Measurements from ENCODE around the gene AFF1. TPM values are rescaled to one million over a fixed set of nuclear protein-coding genes. Genes with fewer than 3 reads are reported as not detected.

AFF1 gene
- total and polyA plus RNA-seq, 4 donors: 7.2 to 42.8 (median 21.5) TPM

DNA sequence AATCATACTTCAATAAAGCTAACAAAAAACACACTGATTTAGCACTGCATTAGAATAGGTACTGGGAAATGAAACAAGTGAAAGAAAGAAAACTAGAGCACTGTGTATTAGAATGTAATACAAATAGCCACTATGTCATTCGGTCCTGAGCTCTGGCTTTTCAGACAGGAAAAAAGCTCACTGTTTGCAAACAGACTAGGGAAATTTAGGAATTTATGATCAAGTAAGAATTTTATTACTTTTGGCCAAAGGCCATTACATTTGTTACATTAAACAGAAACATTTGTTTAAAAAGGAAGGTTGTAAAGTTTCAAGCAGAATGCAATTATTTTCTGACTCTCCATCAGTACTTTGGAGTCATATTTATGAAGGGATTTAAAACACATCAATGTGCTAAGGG is 216.9 kb downstream of the AFF1 start:
- Histone ChIP-seq H3K36me3 (ENCODE audit: control insufficient read depth in 4 of 4, insufficient read depth in 3 of 4, low read depth in 1 of 4, low read length in 3 of 4) (no peaks in the 10 kb centered on the region), H3K9me3 (ENCODE audit: control insufficient read depth in 4 of 4, low read length in 3 of 4) (no peaks in the 10 kb centered on the region), H3K4me3 (ENCODE audit: low read depth in 1 of 3, low read length in 3 of 3) (no peak overlapping the region), H3K27ac (ENCODE audit: low read depth in 1 of 2, low read length in 2 of 2) (no peak overlapping the region), H3K9ac (ENCODE audit: low read depth in 1 of 2, low read length in 2 of 2) (no peak overlapping the region), H3K4me1 (ENCODE audit: control insufficient read depth in 4 of 4, insufficient read depth in 4 of 4, low read length in 3 of 4) (peaks cover 0 to 5% (median 0%) of the 10 kb centered on the region in 4 donors), H3K27me3 (ENCODE audit: control insufficient read depth in 4 of 4, insufficient read depth in 4 of 4, low read length in 3 of 4) (no peaks in the 10 kb centered on the region)
- no peak for TF ChIP-seq TAF1 (conservative IDR thresholded peaks at IDR 0.05)
- no peak for TF ChIP-seq RXRA (IDR thresholded peaks at IDR 0.05)
- no peak for TF ChIP-seq EGR1 (IDR thresholded peaks at IDR 0.05; ENCODE audit: low read depth in 2 of 2)
- no peak for TF ChIP-seq GABPA (IDR thresholded peaks at IDR 0.05 in 1 of 2, conservative IDR thresholded peaks at IDR 0.05 in 1 of 2)
- TF ChIP-seq, protein P1, sequence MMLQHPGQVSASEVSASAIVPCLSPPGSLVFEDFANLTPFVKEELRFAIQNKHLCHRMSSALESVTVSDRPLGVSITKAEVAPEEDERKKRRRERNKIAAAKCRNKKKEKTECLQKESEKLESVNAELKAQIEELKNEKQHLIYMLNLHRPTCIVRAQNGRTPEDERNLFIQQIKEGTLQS (IDR thresholded peaks at IDR 0.05): no peak
- no peak for TF ChIP-seq FOXA2 (IDR thresholded peaks at IDR 0.05)
- TF ChIP-seq FOXA1 (IDR thresholded peaks at IDR 0.05): no peak
- TF ChIP-seq, protein P2, sequence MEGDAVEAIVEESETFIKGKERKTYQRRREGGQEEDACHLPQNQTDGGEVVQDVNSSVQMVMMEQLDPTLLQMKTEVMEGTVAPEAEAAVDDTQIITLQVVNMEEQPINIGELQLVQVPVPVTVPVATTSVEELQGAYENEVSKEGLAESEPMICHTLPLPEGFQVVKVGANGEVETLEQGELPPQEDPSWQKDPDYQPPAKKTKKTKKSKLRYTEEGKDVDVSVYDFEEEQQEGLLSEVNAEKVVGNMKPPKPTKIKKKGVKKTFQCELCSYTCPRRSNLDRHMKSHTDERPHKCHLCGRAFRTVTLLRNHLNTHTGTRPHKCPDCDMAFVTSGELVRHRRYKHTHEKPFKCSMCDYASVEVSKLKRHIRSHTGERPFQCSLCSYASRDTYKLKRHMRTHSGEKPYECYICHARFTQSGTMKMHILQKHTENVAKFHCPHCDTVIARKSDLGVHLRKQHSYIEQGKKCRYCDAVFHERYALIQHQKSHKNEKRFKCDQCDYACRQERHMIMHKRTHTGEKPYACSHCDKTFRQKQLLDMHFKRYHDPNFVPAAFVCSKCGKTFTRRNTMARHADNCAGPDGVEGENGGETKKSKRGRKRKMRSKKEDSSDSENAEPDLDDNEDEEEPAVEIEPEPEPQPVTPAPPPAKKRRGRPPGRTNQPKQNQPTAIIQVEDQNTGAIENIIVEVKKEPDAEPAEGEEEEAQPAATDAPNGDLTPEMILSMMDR (IDR thresholded peaks at IDR 0.05; ENCODE audit: low read depth, low read length, missing input control): no peak
- no peak for TF ChIP-seq NR2F2 (IDR thresholded peaks at IDR 0.05)
- no peak for TF ChIP-seq RAD21 (IDR thresholded peaks at IDR 0.05)
- no peak for TF ChIP-seq HNF4A (conservative IDR thresholded peaks at IDR 0.05)
- TF ChIP-seq, protein P3, sequence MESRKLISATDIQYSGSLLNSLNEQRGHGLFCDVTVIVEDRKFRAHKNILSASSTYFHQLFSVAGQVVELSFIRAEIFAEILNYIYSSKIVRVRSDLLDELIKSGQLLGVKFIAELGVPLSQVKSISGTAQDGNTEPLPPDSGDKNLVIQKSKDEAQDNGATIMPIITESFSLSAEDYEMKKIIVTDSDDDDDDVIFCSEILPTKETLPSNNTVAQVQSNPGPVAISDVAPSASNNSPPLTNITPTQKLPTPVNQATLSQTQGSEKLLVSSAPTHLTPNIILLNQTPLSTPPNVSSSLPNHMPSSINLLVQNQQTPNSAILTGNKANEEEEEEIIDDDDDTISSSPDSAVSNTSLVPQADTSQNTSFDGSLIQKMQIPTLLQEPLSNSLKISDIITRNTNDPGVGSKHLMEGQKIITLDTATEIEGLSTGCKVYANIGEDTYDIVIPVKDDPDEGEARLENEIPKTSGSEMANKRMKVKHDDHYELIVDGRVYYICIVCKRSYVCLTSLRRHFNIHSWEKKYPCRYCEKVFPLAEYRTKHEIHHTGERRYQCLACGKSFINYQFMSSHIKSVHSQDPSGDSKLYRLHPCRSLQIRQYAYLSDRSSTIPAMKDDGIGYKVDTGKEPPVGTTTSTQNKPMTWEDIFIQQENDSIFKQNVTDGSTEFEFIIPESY (IDR thresholded peaks at IDR 0.05): no peak
- TF ChIP-seq HNF4G (IDR thresholded peaks at IDR 0.05): no peak
- TF ChIP-seq JUND (IDR thresholded peaks at IDR 0.05): no peak
- TF ChIP-seq, protein P4, sequence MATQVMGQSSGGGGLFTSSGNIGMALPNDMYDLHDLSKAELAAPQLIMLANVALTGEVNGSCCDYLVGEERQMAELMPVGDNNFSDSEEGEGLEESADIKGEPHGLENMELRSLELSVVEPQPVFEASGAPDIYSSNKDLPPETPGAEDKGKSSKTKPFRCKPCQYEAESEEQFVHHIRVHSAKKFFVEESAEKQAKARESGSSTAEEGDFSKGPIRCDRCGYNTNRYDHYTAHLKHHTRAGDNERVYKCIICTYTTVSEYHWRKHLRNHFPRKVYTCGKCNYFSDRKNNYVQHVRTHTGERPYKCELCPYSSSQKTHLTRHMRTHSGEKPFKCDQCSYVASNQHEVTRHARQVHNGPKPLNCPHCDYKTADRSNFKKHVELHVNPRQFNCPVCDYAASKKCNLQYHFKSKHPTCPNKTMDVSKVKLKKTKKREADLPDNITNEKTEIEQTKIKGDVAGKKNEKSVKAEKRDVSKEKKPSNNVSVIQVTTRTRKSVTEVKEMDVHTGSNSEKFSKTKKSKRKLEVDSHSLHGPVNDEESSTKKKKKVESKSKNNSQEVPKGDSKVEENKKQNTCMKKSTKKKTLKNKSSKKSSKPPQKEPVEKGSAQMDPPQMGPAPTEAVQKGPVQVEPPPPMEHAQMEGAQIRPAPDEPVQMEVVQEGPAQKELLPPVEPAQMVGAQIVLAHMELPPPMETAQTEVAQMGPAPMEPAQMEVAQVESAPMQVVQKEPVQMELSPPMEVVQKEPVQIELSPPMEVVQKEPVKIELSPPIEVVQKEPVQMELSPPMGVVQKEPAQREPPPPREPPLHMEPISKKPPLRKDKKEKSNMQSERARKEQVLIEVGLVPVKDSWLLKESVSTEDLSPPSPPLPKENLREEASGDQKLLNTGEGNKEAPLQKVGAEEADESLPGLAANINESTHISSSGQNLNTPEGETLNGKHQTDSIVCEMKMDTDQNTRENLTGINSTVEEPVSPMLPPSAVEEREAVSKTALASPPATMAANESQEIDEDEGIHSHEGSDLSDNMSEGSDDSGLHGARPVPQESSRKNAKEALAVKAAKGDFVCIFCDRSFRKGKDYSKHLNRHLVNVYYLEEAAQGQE (IDR thresholded peaks at IDR 0.05): no peak
- no peak for TF ChIP-seq YY1 (IDR thresholded peaks at IDR 0.05)
- TF ChIP-seq, protein P5, sequence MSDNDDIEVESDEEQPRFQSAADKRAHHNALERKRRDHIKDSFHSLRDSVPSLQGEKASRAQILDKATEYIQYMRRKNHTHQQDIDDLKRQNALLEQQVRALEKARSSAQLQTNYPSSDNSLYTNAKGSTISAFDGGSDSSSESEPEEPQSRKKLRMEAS (IDR thresholded peaks at IDR 0.05): no peak
- WGBS: 64% methylated on average over 1 of the region's 1 CpG
- DNase-seq (ENCODE audit: low spot score): no peak

Data from liver (tissue), 9 donors.